ENCODE results near the gene PSD4. TPM values are rescaled to one million over a fixed set of nuclear protein-coding genes. Genes with fewer than 3 reads are reported as not detected.

Gene PSD4
- total and polyA plus RNA-seq, 2 of the 4 experiments (the other 2 are of a cell fraction) = 0.36 to 0.70 TPM

- Histone ChIP-seq H3K56ac (ENCODE audit: extremely low read depth, insufficient read depth, low read length) (no peak overlapping the region), H2BK15ac (ENCODE audit: low read depth, low read length) (no peak overlapping the region), H3K4me2 (ENCODE audit: low read depth, low read length) (no peak overlapping the region), H3K27ac (ENCODE audit: insufficient read depth, low read length) (no peak overlapping the region), H4K8ac (ENCODE audit: low read depth in 2 of 2, low read length in 2 of 2) (no peak overlapping the region), H2AK5ac (ENCODE audit: low read depth, low read length) (no peak overlapping the region), H3K23ac (ENCODE audit: low read depth, low read length) (no peak overlapping the region), H4K5ac (ENCODE audit: low read depth, low read length) (no peak overlapping the region), H3K4me3 (ENCODE audit: insufficient read depth, low read depth, low read length) (no peak overlapping the region), H4K20me1 (ENCODE audit: insufficient read depth, low read length) (no peaks in the 10 kb centered on the region), H3K18ac (ENCODE audit: low read depth, low read length) (no peak overlapping the region), H3K79me1 (ENCODE audit: low read depth in 1 of 2, low read length in 2 of 2) (no peaks in the 10 kb centered on the region), H2BK5ac (ENCODE audit: low read depth, low read length, poor library complexity, severe bottlenecking) (no peak overlapping the region), H3K27me3 (ENCODE audit: control insufficient read depth, insufficient read depth, low read length) (peaks cover 6% of the 10 kb centered on the region), H2AK9ac (replicated peaks; ENCODE audit: low read depth, low read length, poor library complexity) (no peak overlapping the region), H3K4me1 (ENCODE audit: control insufficient read depth, insufficient read depth, low read length) (no peaks in the 10 kb centered on the region), H2BK120ac (ENCODE audit: low read depth, low read length) (no peak overlapping the region), H3K36me3 (ENCODE audit: control insufficient read depth, insufficient read depth, low read length) (no peaks in the 10 kb centered on the region), H4K91ac (ENCODE audit: insufficient read depth, low read depth, low read length) (no peak overlapping the region), H2BK20ac (ENCODE audit: low read depth, low read length) (no peak overlapping the region), H2AFZ (replicated peaks; ENCODE audit: low read length, poor library complexity) (no peak overlapping the region), H3K9me3 (ENCODE audit: control insufficient read depth, insufficient read depth, low read length) (no peaks in the 10 kb centered on the region), H3K4ac (ENCODE audit: low read depth, low read length) (no peak overlapping the region), H3K9ac (ENCODE audit: low read depth, low read length) (no peak overlapping the region), H3K14ac (replicated peaks; ENCODE audit: low read depth, low read length) (no peak overlapping the region), H3K9me1 (ENCODE audit: insufficient read depth, low read length) (no peaks in the 10 kb centered on the region)
- intact Hi-C loops (cut with micrococcal nuclease) = no loop called here
- in situ Hi-C loops (cut with MboI; ENCODE audit: low sequenced_read_pairs) = no loop called here
- ATAC-seq (ENCODE audit: low read depth) (no peak), DNase-seq (no peak)
- CTCF ChIA-PET = interaction anchor here (1.6 to 1.8 kb wide), 2 partner anchors 14 to 248 kb away, joined by 4 to 6 read pairs; no protein-coding TSS in a partner anchor
- WGBS, 2 experiments (ENCODE audit: extremely low coverage in 2 of 2, insufficient read length in 1 of 2) = no CpG with 5 or more reads among the region's 2 CpGs
- TF ChIP-seq CEBPB (IDR thresholded peaks at IDR 0.05; ENCODE audit: low read depth, low read length) = no peak
- TF ChIP-seq RFX5 (IDR thresholded peaks at IDR 0.05; ENCODE audit: low read depth, low read length) = no peak
- no peak for TF ChIP-seq RAD21 (IDR thresholded peaks at IDR 0.05; ENCODE audit: low read length)
- TF ChIP-seq SMC3 (IDR thresholded peaks at IDR 0.05; ENCODE audit: low read depth, low read length) = no peak
- no peak for TF ChIP-seq RCOR1 (IDR thresholded peaks at IDR 0.05; ENCODE audit: insufficient replicate concordance, low read length)
- TF ChIP-seq BHLHE40 (IDR thresholded peaks at IDR 0.05; ENCODE audit: low read depth, low read length) = no peak
- TF ChIP-seq USF2 (IDR thresholded peaks at IDR 0.05; ENCODE audit: low read depth, low read length) = no peak
- TF ChIP-seq MAZ (IDR thresholded peaks at IDR 0.05; ENCODE audit: borderline replicate concordance, low read depth, low read length) = no peak
- TF ChIP-seq ELK1 (IDR thresholded peaks at IDR 0.05; ENCODE audit: borderline replicate concordance, low read depth, low read length) = no peak
- TF ChIP-seq CHD1 (IDR thresholded peaks at IDR 0.05; ENCODE audit: low read depth, low read length) = no peak
- TF ChIP-seq NFE2L2 (IDR thresholded peaks at IDR 0.05; ENCODE audit: low read depth, low read length) = no peak
- no peak for TF ChIP-seq MAFK (IDR thresholded peaks at IDR 0.05; ENCODE audit: low read depth, low read length)
- TF ChIP-seq CTCF (conservative IDR thresholded peaks at IDR 0.05; ENCODE audit: low read depth, low read length) = no peak
- TF ChIP-seq POLR2A (IDR thresholded peaks at IDR 0.05; ENCODE audit: low read depth, low read length) = no peak
- TF ChIP-seq MXI1 (IDR thresholded peaks at IDR 0.05; ENCODE audit: borderline replicate concordance, low read depth, low read length) = no peak
- TF ChIP-seq FOS (IDR thresholded peaks at IDR 0.05; ENCODE audit: low read depth, low read length) = no peak
- POLR2A ChIA-PET (ENCODE audit: unreplicated experiment) = no interaction called here
- no TSS peak for BruUV-seq (replicated peaks)
- dilution Hi-C loops (cut with HindIII; ENCODE audit: low sequenced_read_pairs, unreplicated experiment) = no loop called here
Observed at GRCh38 chr2:113142290-113142689, 31.5 kb upstream of the PSD4 start.
